HL-60 (cell line): Measurements from ENCODE around the gene COBL.

Experiments
- DNase-seq, 2 experiments: peaks; one replicate each; pipeline ENCODE4 v3.0.0-alpha.2; 2010 to 2020; ENCODE audit warnings: low read depth in 1 of 2, low spot score in 1 of 2
- H3K27ac ChIP-seq: fragments of 250-450 bp; sonication (Bioruptor Pico); replicated peaks from 2 replicates; pipeline ENCODE4 v1.5.1; 2020; ENCODE audit warnings: mild to moderate bottlenecking, moderate library complexity
- H3K27me3 ChIP-seq: fragments of 250-450 bp; sonication (Bioruptor Pico); 2 replicates; pipeline ENCODE4 v1.5.1; 2021; ENCODE audit warnings: mild to moderate bottlenecking, moderate library complexity; ENCODE audit not compliant: insufficient read depth, poor library complexity, severe bottlenecking
- H3K4me3 ChIP-seq: replicated peaks from 2 replicates; pipeline ENCODE4 v1.5.1; 2011; ENCODE audit warnings: mild to moderate bottlenecking, control low read depth, low read length; ENCODE audit not compliant: insufficient read depth
- CTCF ChIP-seq: IDR thresholded peaks from one replicate; pipeline ENCODE4 v1.5.1; 2011; ENCODE audit warnings: low read length, control low read depth, inconsistent platforms; ENCODE audit not compliant: insufficient read depth
- GABPA ChIP-seq: IDR thresholded peaks from 2 replicates; pipeline ENCODE4 v1.6.1; 2012; ENCODE audit warnings: low read depth
- POLR2AphosphoS5 ChIP-seq: IDR thresholded peaks from 2 replicates; pipeline ENCODE4 v1.6.1; 2012; ENCODE audit warnings: low read depth
- REST ChIP-seq: IDR thresholded peaks from 2 replicates; pipeline ENCODE4 v1.6.1; 2012; ENCODE audit warnings: low read depth; ENCODE audit not compliant: insufficient replicate concordance
- SPI1 ChIP-seq: IDR thresholded peaks from 2 replicates; pipeline ENCODE4 v1.6.1; 2012; ENCODE audit warnings: low read depth, mild to moderate bottlenecking, borderline replicate concordance

COBL gene

GRCh38 chr7:51014811-51015210, 301.8 kb downstream of the COBL start:
- no peak for TF ChIP-seq POLR2AphosphoS5
- TF ChIP-seq REST: no peak
- no peak for TF ChIP-seq SPI1
- no peak for TF ChIP-seq CTCF
- no peak for TF ChIP-seq GABPA
- DNase-seq: no peak
- Histone ChIP-seq H3K4me3 (no peak overlapping the region), H3K27ac (no peak overlapping the region), H3K27me3 (no peaks in the 10 kb centered on the region)

- Histone ChIP-seq H3K27ac (no peak overlapping the region), H3K4me3 (no peak overlapping the region), H3K27me3 (no peaks in the 10 kb centered on the region)
- TF ChIP-seq CTCF (no peak), GABPA (no peak), SPI1 (no peak), POLR2AphosphoS5 (no peak), REST (no peak)
- DNase-seq: no peak
Observed at GRCh38 chr7:51013861-51014511, 302.6 kb downstream of the COBL start.

- Histone ChIP-seq H3K4me3 (no peak overlapping the region), H3K27ac (no peak overlapping the region), H3K27me3 (no peaks in the 10 kb centered on the region)
- TF ChIP-seq POLR2AphosphoS5: no peak
- TF ChIP-seq CTCF: no peak
- TF ChIP-seq REST: no peak
- no peak for TF ChIP-seq SPI1
- TF ChIP-seq GABPA: no peak
- DNase-seq: no peak
Observed at GRCh38 chr7:51013218-51013786, 303.3 kb downstream of the COBL start.
